Occipital lobe (tissue), 2 donors: ENCODE measurements around the gene SLC2A6. TPM values are rescaled to one million over a fixed set of nuclear protein-coding genes. Genes with fewer than 3 reads are reported as not detected.

Source experiments
- DNase-seq: peaks from one replicate; lab custom pipeline; 2025; lab: John Stamatoyannopoulos, UW
- total RNA-seq: library from RNA; depleted of rRNA; stranded (reverse); fragments of >200 nt; gene quantifications from one replicate; pipeline ENCODE4 v1.2.3, GENCODE V29; 2014

Gene SLC2A6, protein sequence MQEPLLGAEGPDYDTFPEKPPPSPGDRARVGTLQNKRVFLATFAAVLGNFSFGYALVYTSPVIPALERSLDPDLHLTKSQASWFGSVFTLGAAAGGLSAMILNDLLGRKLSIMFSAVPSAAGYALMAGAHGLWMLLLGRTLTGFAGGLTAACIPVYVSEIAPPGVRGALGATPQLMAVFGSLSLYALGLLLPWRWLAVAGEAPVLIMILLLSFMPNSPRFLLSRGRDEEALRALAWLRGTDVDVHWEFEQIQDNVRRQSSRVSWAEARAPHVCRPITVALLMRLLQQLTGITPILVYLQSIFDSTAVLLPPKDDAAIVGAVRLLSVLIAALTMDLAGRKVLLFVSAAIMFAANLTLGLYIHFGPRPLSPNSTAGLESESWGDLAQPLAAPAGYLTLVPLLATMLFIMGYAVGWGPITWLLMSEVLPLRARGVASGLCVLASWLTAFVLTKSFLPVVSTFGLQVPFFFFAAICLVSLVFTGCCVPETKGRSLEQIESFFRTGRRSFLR
- 17.2 TPM for total RNA-seq

DNA sequence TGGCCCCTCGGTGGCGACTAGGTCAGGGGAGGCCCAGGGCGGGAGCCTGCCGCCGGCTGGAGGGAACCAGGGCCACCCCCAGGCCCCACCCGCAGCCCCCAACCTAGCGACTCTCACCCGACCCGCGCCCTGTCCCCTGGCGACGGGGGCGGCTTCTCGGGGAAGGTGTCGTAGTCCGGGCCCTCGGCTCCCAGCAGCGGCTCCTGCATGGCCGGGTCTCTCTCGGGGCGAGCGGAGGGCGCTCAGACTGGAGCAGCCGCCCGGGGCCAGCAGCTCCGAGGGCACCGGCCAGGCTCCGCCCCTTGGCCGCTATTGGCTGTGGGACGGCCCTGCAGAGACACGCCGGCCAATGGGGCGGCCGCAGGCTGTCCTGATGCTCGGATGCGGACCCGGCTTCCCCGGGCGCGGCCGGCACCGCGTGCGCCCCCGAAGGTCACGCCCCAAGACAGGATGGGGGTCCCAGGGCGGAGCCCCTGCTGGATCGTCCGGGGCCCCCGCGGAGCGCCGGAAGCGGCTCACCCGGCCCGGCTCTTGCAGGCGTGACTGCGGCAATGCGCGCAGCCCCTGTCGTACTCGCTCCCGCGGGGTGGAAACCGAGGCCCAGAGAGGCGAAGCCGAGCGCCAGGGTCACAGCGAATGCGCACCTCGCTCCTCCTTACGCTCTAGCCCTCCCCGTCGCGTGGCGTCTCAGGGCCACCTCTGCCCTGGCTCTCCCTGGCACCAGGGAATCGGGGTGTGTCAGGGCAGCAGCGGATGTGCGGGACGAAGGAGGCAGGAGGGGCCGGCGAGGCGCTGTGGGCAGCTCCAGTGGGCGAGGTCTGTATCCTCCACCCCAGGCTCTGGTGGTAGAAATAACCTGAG, at the start of gene SLC2A6:
SLC2A6 (minus strand) TSS at position 249 of the 861 bp plus-strand sequence; CDS start at position 209, 40 bp downstream.
- peak; percentile 86 for DNase-seq

DNA sequence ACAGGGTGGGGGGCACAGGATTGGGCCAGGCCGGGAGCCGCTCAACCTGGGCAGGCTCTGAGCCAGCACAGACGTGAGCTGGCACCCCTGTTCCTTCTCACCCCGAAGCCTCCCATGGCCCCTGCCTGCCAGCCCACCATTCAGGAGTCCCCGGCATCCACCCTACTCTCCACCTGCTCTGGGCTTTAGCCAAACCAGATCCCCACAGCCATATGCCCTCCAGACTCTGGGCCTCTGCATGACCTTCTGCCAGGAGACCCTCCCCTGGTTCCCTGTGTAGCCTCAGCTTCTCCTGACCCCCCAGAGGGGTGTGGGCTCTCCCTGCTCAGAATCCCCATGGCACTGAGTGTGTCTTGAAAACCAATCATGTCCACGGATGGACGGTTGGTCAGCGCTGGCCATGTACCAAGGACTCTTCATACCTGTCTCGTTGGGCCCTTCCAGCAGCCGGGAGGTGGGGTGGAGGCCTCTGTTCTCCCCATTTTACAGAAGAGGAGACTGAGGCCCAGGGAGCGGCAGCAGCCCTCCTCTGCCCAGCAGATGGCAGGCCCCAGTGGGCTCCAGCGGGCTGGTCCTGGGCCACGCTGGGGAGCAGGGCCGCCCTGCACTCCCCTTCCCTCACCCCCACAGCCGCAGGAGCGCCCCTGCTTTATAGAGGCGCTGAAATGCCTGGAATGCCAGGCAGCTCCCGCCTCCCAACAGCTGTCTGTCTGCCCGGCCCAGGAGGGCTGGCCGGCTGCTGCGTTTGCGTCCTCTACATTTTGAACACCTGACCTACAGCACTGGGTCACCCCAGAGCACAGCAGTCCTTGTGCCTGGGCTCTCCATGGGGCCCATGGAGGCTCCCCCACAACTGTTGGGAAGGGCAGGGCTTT, 49.3 kb upstream of the SLC2A6 start:
- DNase-seq = no peak

DNA sequence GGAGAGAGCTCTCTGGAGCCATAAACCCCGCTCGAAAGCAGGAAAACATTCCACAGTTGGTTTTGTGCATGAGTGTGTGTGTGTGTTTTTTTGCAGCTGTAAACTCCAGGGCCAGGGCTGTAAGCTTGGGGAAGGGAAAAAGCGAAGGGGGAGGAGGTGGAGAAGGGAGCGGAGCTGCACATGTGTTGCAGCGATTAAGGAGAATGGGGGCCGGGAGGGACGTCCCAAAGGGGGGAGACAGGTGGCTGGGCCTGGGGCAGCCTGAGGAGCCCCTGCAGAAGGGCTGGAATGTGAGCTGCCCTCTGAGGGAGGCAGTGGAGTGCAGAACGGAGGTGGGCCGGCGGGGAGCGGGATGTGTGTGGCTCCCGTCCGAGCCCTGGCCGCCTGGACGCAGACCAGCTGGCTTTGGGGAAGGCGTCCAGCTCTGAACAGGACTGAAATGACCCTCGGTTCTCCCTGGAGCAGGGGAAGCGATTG, 48.6 kb upstream of the SLC2A6 start:
- DNase-seq = no peak

DNA sequence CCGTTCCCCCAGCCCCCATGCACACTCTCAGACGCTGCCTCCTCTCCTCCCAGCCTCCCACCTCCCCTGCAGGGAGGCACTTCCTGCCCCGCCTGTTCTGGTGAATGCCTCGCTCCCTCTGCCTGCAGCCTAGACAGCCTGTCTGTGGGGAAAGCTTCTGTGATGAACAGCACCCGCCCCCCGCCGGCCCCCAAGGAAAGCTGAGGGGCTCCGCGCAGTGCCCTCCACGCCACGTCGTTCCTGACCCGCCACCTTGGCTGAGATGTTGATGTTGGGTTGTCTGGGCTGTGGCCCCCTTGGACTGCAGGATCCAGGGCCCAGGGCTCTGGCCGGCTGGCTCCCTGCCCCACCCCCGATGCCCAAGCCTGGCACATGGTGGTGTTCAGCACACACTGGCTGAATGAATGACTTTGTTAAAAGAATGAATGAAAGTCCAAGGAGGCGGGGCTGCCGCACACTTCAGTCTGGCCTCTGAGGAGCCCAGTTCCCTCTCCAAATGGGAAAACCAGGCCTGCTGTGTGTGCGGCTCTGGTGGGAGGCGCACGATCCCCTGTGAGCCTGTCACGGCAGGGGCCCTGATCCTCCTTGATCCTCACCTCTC, 47.9 kb upstream of the SLC2A6 start:
- DNase-seq = no peak

DNA sequence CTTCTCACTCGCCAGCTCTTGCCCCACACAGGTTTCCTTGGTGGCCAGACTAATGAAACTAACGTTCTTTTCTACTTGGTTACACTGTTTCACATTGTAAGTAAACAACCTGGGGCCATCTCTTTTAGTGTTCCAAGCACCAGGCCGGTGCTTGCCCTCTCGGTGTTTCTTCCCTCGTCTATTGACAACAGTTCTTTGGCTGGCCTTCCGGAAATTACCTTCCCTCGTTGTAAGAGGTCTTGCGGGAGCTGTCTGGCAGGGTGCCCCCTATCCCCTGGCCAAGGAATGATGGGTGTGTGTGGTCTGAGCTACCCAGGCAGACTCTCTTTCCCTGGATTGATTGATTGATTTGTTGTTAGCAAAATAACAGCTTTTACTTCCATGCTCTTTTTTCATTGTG, 46.8 kb upstream of the SLC2A6 start:
- no peak for DNase-seq

DNA sequence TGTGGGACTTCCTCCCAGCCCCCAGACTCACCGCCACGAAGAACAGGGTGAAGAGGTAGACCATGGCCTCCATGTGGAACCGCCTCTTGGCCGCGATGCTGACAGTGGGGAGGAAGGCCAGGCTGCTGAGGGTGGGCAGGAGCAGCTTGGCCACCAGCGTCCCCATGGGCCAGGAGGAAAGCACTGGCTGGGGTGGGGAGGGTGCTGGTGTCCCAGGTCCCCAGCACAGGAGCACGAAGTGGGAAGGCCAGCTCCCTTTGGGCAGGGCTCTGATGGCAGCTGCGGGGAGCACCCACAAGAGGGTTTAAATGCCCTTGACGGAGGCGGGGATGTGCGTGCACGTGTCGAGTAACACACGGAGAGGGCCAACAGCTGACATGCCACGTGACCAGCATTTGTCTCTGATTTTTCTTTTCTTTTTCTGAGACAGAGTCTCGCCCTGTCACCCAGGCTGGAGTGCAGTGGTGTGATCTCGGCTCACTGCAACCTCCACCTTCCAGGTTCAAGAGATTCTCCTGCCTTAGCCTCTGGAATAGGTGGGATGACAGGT, 45.9 kb upstream of the SLC2A6 start, which contains the start of gene MYMK:
MYMK (minus strand) TSS at position 281 of the 550 bp plus-strand sequence; CDS start at position 166, 115 bp downstream.
- DNase-seq = no peak

DNA sequence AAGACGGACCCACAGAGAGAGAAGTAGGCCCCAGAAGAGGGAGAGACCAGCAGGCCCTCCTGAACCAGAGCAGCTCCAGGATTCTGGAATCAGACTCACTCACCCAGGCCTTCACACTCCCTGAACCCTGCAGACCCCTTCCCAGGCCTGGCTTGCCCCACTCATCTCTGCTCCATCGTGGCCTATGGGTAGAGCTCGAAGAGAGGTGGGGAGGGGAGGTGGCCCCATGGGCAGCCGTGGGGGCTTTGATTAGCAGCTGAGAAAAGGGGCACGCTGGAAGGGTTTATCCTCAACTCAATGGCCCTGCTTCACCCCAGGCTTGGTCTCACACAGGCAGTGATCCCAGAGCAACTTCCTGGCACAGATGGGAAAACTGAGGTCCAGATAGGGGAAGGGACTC, 45.2 kb upstream of the SLC2A6 start:
- no peak for DNase-seq

DNA sequence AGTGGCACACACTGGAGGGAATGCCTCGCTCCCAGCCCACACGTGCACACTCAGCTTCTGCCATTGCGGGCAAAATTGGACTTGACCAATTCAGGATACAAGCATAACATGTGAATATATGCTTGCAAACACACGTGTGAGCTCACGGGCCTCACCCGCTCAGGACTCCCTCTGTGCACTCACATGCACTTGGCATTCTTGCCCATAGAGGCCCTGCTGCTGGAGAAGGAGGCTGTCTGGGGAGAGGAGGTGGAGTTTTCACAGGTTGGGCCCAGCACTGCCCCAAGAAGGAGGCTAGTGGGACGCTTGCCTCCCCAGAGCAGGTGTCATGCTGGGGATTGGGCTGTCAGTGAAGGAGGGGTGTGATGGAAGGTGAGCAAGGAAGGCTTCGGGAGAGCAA, 44.2 kb upstream of the SLC2A6 start:
- no peak for DNase-seq

DNA sequence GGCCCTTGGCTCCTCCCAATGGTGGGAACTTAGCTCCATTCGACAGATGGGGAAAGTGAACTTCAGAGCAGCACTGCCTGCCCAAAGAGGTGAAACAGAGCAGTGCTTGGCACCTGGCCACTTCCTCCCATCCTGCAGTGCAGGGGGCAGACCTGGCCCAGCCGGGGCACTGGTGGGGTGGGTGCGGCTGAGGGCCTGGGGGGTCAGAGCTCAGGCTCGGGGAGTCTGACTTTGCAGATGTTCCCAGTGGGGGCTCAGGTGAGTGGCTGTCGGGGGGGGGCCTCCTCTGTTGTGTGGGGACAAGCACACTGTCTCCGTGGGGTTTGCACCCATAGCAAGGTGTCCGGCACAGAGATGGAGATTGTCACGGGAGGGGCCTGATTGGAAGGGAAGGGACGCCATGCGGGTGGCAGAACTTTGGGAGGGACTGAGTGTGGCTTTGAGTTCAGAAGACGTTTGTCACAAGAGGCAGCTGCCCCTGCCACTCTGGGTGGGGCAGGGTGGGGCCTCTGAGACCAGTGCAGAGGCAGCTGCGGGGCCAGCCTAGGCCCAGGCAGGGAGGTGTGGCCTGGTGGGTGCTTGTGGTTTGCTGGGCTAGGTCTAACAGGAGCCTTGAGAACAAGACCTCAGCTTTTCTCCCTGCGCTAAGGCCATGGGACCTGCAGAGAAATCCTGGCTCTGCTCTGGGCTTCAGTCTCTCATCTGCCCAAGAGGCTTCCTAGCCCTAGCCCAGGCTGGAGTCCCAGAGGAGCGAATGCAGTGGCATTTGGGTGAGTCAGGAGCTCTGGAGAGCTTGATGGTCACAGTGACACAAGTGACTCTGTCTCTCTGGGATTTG, 43.4 kb upstream of the SLC2A6 start:
- DNase-seq = no peak

DNA sequence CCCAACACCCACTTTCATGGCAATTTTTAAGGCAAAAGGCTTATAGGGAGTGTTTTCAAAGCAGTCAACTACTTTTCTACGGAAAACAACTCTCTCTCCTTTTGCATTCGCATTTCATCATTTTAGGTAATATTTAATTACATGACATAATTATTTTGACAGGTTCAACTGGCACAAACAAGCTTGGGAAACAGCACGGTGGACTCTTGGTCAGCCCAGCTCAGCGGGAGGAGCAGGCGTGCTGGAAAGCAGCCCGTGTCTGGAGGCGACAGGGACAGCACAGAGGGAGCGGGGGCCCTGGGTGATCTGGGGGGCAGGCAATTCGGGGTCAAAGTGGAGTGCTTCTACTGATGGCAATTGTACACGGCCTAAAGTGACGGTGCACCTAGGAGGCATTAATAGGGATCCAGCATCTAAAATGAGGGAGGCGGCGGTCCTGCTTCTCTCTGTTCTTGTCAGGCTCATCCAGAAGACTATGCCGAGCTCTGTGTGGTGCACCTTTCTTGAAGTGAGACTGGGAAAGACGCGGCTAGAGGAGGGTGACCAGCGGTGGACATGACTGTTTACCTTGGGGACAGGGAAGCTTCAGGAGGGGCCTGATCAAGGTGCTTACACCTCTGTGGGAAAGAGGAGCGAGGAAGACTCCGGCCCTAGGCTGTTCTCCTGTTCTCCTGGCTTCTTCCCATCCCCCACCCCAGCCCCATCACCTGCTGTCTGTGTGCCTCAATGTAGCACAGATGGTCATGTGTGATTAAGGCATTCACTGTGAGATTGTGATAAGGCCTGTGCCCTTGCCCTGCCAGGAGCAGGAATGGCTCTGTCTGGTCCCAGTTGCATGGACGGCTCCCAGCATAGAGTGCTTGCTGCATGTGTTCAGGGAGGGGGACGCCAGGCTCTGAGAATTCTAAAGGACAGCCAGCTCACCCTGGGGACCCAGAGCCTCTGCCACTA, 42.5 kb upstream of the SLC2A6 start:
- no peak for DNase-seq

DNA sequence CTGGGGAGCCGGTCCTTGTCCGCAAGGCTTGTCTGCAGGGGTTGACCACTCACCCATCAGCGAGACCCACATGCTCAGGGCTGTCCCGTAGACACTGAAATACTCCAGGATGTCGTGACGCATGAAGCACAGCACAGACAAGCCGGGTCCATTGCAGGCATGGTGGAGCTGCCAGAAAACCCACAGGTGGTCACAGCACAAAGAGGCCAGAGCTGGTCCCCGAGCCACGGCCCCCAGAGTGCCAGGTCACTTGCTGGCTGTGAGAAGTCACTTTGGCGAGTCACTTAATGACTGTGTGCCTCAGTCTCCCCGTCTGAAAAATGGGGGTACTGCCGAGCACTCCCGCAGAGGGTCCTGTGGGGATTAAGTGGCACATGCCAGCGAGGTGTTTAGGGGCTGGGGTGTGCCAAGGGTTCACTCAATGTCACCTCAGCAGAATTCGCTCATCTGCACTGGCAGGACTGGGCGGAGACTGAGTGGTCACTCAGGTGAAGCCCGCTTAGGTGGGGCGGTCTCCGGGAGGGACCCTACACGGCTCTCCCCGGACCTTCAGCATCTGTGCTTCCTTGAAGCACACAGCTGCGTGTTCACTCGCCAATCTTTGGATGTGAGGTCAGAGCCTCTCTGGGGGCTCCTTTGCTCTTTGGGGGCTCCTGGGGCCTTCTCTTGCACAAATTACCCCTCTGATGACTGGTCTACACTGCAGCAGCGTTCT, 41.4 kb upstream of the SLC2A6 start:
- no peak for DNase-seq

DNA sequence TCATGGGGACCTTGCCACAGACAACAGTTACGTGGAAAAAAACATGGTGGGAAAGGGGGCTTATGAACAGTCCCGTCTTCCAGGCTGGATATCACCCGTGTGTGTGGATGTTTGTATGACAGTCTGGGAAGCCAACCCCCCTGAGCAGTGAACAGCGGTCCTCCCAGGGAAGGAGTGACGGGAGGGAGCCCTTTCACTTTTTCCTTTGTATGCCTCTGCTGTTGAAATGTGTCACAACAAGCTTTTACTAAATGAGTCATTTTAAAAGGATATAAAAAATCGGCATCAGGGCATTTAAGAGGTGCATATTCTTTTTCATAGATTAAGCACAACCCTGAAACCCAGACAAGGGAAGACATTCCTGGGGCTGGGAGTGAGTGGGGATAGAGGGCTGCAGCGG, 40.8 kb upstream of the SLC2A6 start:
- DNase-seq = no peak

DNA sequence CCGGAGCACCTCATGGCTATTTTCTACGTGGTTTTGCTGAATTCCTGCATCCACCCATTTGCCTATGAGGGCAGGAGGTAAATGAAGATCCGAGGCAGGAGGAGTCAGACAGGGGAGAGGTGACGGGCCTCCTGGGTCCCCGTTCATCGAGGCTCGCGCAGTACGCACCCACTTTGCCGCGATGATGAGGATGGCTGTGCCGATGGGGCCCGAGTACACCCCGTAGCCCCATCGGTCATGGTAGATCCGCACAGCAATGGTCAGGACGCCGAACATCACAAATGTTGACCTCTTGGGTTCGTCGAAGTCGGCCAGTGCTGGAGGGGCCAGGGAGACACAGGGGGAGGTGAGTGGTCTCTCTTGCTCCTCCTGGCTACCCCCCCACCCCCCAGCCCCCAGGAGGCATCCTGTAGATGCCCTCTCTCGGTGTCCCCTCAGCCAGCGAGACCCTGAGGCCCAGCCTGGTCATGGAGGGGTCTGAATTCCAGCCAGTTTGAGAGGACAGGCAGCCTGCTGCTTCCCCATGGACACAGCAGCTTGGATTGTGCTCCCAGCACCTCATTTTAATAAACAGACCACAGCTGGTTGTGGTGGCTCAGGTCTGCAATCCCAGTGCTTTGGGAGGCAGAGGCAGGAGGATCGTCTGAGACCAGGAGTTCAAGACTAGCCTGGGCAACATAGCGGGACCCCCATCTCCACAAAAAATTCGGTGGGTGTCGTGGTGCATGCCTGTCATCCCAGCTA, 40.0 kb upstream of the SLC2A6 start:
- no peak for DNase-seq

DNA sequence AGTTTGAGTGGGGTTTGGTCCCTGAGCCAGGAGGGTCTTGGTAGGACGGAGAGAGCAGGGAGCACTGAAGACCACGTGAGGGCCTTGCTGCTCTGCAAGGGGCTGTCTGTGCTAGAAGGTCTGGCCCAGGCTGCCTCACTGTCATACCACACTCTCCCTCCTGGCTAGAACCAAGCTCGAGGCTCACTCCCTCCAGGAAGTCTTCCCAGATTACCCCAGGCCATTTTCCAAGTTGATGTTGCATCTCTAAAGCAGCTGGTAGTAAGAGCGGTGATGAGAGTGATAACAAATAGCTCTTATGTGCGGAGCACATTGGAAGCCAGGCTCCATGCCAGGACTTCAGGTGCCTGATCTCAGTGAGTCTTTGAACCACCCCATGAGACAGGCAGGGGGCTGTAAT, 39.3 kb upstream of the SLC2A6 start:
- DNase-seq = no peak

DNA sequence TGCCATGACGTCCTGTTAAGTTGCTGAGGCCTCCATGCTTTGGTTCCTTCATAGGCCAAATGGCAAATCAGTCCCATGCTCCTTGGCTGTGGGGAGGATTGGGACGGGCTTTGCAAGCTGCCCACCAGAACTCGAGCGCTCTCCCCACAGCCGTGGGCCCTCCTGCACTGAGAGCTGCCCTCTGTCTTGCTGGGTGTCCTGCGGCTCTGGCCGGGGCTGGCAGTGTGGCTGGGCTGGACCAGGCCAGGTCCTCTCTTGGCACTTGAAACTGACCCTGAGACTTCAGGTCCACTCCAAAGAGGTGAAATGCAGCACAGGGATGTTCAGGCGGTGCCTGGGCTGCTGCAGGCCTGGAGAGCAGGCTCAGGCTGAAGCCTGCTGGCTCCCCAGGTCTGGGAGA, 38.8 kb upstream of the SLC2A6 start:
- no peak for DNase-seq

DNA sequence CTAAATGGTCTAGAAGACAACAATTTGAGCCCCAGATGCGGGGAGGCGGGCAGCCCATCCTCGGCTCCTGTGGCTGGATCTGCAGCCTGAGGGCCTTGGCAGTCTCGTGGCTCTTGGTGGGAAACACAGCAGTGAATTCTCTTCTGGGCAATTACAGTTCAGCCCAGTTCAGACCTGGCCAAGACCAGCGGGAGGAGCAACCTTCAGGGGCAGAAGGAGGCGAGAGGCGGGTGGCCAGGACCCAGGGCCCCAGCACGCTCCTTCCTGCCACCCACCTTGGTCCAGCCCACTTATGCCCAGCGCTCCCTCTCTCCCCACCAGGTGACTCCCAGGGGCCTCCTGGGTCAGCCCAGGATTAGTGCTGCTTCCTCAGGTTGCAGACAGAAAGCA, 38.1 kb upstream of the SLC2A6 start:
- DNase-seq = no peak
